Left hindlimb (tissue), 1 donor: ENCODE data around the gene FAM13A.
"Not testable (repeated sequence)": the region's sequence is repeated elsewhere in the genome, so short reads cannot be mapped to it uniquely, and the experiment has no call there.

Experiments used
- DNase-seq: peaks from one replicate; pipeline ENCODE4 v3.0.0-alpha.2; 2018

The FAM13A gene

GRCh38 chr4:88998001-88998400 is 59.0 kb downstream of the FAM13A start:
- no peak for DNase-seq

GRCh38 chr4:88995874-88996273 is 61.1 kb downstream of the FAM13A start:
- DNase-seq: no peak

- not testable (repeated sequence) for DNase-seq
Measured at GRCh38 chr4:88995257-88995656, 61.7 kb downstream of the FAM13A start.

GRCh38 chr4:88993246-88993645 is 63.7 kb downstream of the FAM13A start:
- DNase-seq: no peak

DNA sequence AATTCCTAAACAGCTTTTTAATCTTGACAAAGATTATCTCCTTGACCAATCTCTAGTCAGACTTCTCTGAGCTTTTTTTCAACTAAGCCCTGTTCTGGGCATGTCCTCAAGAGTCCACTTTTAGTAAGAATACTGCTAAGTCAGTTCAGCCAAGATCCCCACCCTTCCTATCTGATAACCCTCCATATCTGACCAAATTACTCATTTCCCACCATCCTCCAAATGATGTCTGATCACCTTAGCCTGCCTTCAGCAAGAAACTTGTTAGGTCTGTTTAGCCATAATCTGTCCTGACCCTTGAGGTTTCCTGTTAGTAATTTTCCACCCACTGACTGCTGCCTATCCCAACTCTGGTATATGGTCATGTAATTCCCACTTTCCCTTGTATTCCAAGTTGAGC is 65.2 kb downstream of the FAM13A start:
- DNase-seq: no peak

DNA sequence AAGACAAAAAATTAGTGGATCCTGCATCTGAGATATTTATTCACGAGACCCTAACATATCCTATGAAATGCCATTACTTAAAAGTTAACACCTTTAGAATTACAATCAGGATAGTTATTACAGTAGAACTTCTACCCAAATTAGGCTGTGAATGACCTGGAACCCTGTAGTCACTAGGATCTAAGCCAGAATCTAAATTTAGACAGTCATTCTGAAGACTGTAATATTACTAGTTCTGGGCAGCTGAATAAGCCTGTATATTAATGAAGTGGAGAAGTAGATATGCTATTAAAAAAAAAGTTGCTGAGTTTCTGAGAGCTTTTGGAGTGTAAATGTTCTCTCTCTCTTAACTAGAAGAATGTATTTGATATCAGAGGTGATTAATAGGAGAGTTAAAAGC is 67.0 kb downstream of the FAM13A start:
- no peak for DNase-seq

GRCh38 chr4:88985088-88985773 is 71.8 kb downstream of the FAM13A start:
- no peak for DNase-seq

- no peak for DNase-seq
Measured at GRCh38 chr4:88982757-88983156, 74.2 kb downstream of the FAM13A start.

- no peak for DNase-seq
Measured at GRCh38 chr4:88981993-88982392, 75.0 kb downstream of the FAM13A start.

DNA sequence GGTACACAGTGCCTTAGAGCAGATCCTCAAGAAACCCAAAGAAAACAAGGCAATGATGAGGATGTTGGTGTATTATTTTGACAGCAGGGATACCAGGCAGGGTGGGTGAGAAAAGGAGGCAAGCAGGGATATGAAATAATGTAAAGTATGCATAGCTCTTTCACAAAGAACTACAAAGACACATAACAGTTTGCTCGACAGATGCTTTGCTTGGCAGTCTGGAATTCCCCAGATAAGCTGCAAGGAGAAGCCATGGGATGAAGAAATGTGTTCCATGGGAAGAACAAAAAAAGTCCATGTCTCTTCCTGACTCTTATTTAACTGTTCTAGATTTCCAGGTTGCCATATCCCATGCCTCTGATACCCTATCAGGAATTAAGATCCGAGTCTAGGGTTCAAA is 75.4 kb downstream of the FAM13A start:
- no peak for DNase-seq

- no peak for DNase-seq
Measured at GRCh38 chr4:88979276-88979675, 77.7 kb downstream of the FAM13A start.

DNA sequence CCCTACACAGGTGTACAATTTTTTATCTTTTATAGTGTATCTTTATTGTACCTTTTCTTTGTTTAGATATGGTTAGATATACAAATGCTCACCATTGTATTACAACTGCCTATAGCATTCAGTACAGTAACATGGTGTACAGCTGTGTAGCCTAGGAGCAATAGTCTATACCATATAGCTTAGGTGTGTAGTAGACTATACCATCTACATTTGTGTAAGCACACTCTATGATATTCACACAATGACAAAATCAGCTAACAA is 80.3 kb downstream of the FAM13A start:
- no peak for DNase-seq

DNA sequence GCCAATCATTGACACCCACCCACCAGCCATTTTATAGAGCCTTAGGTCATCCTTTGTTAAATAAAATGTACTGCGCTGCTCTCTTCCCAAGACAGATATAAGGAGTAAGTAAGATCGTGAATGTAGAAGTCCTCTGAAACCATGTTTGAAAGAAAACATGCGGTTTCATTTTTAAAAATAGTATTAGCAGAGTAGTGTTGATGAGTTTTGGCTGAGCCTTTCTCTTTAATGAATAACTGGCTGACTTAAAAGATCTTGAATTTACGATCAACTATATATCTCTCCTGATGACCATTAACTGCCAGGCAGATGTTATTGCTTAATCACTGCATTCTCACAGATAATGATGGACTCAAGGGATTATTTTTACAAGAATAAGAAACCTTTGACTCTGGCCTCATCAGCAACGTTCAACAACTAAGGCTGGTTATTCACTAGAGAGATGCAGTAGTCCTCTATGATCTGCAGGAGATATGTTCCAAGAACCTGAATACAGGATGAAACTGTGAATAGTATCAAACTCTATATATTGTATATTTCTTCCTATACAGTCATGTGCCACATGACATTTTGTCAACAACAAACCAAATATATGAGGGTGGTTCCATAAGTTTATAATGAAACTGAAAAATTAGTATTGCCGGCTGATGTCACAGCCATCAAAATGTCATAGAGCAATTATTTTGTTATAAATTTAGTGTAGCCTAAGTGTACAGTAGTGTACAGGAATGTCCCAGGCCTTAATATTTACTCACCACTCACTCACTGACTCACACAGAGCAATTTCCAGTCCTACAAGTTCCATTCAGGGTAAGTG is 80.8 kb downstream of the FAM13A start:
- no peak for DNase-seq

- no peak for DNase-seq
Measured at GRCh38 chr4:88971536-88971935, 85.4 kb downstream of the FAM13A start.

DNA sequence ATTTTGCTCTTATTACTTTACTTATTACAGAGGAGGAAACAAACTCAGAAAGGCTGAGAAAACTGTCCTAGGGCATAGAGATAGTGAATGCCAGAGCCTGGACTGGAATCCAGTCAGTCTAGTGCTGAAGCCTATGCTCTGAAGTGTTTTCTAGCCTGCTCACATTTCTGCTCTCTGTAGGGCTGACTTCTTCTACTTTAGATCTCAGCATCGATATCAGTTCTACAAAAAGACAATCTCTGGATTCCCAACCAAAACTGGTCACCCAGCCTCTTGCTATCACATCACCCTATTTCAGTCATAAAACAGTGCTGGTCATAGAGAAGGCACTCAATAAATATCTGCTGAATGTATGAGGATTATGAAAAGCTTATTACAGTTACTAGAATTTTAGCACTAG is 87.2 kb downstream of the FAM13A start:
- DNase-seq: no peak

GRCh38 chr4:88969271-88969670 is 87.7 kb downstream of the FAM13A start:
- DNase-seq: no peak

DNA sequence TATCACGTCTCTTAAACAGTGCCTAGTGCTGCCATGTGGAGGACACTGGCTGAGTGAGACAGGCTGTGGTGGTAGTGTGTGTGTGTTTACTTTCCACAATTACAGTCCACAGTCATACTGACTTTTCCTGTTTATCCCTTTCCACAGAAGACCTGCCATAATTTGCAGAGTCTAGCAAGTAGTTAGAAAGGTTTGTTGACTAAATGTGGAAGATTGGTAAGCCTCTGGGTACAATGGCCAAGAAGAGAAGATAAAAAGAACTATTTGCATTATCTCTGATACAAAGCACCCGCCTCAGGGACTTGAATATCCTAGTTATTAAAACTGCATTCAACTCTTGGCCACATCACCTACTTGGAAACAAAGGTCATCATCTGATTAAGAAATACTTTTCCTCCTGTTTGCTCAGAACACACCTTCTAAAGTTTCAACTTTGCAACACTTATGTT is 89.1 kb downstream of the FAM13A start:
- DNase-seq: no peak

GRCh38 chr4:88965053-88965452 is 91.9 kb downstream of the FAM13A start:
- no peak for DNase-seq

DNA sequence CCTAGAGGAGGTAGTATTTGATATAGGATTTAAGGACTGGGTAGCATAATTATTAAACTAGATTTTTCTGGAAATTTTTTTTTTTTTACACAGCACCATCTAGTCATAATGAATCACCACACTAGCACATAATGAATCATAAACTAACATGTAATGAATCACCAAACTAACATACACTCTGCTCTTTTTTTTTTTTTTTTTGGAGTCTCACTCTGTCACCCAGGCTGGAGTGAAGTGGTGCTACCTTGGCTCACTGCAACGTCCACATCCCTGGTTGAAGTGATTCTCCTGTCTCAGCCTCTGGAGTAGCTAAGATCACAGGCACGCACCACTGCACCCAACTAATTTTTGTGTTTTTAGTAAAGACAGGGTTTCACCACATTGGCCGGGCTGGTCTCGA is 92.5 kb downstream of the FAM13A start:
- no peak for DNase-seq

- DNase-seq: no peak
Measured at GRCh38 chr4:88963817-88964216, 93.2 kb downstream of the FAM13A start.

- no peak for DNase-seq
Measured at GRCh38 chr4:88962396-88962795, 94.6 kb downstream of the FAM13A start.

GRCh38 chr4:88960576-88960975 is 96.4 kb downstream of the FAM13A start:
- no peak for DNase-seq

DNA sequence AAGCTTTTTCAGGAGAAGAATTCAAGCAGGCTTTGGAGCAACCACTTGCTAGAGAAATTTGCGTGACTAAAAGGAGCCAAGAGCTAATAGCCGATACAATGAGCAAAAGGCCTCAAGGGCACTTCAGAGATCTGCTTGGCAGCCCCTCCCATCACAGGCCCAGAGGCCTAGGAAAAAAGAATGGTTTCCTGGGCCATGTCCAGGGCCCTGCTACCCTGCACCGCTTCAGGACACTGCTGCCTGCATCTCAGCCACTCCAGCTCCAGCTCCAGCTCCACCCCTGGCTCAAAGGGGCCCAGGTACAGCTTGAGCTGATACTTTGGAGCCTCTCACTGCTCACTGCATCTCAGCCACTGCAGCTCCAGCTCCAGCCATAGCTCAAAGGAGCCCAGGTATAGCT is 98.9 kb downstream of the FAM13A start:
- no peak for DNase-seq

DNA sequence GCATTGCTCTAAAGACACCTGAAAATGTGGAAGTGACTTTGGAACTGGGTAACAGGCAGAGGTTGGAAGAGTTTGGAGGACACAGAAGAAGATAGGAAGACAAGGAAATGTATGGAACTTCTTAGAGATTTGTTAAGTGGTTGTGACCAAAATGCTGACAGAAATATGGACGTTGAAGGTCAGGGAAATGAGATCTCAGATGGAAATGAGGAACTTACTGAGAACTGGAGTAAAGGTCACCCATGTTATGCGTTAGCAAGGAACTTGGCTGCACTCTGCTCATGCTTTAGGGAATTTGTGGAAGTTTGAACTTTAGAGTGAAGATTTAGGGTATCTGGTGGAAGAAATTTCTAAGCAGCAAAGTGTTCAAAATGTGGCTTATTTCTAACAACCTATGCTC is 99.4 kb downstream of the FAM13A start:
- no peak for DNase-seq
